Neural cell (in vitro differentiated cells): Measurements from ENCODE around the gene CACNA1C. TPM values are rescaled to one million over a fixed set of nuclear protein-coding genes. Genes with fewer than 3 reads are reported as not detected.

Experiments used
- H2AFZ ChIP-seq: fragments of 200-600, 300-800 bp; sonication (generic), shearing (Covaris generic); 2 replicates; pipeline ENCODE4 v1.6.0; 2014; ENCODE audit warnings: low read depth, mild to moderate bottlenecking, antibody characterized with exemption, low read length, moderate library complexity
- H3F3A ChIP-seq: fragments of 200-600 bp; shearing (Covaris generic); 2 replicates; pipeline ENCODE4 v1.6.1; 2016; ENCODE audit warnings: mild to moderate bottlenecking, moderate library complexity, mixed read lengths, antibody characterized with exemption, low read length; ENCODE audit not compliant: insufficient read depth, poor library complexity, severe bottlenecking
- H3K27ac ChIP-seq: fragments of 200-600, 300-800 bp; sonication (generic), shearing (Covaris generic); 2 replicates; pipeline ENCODE4 v1.5.1; 2014; ENCODE audit warnings: mild to moderate bottlenecking, low read length, moderate library complexity
- H3K27me3 ChIP-seq: fragments of 300-800, 200-600 bp; sonication (generic), shearing (Covaris generic); 2 replicates; pipeline ENCODE4 v1.6.0; 2014; ENCODE audit warnings: mild to moderate bottlenecking, low read depth, low read length, moderate library complexity; ENCODE audit not compliant: insufficient read depth
- H3K36me3 ChIP-seq: fragments of 300-800, 200-600 bp; sonication (generic), shearing (Covaris generic); 2 replicates; pipeline ENCODE4 v1.5.1; 2014; ENCODE audit warnings: mild to moderate bottlenecking, antibody characterized with exemption, low read length, moderate library complexity; ENCODE audit not compliant: insufficient read depth
- H3K4me2 ChIP-seq: fragments of 300-800, 200-600 bp; sonication (generic), shearing (Covaris generic); 2 replicates; pipeline ENCODE4 v1.6.0; 2014; ENCODE audit warnings: mild to moderate bottlenecking, low read length
- H3K4me3 ChIP-seq: fragments of 300-800, 200-600 bp; sonication (generic), shearing (Covaris generic); 2 replicates; pipeline ENCODE4 v1.5.1; 2014; ENCODE audit warnings: mild to moderate bottlenecking, low read length, moderate library complexity
- H3K79me2 ChIP-seq: fragments of 200-600 bp; shearing (Covaris generic); replicated peaks from 2 replicates; pipeline ENCODE4 v1.6.0; 2014; ENCODE audit warnings: mild to moderate bottlenecking, low read length, moderate library complexity; ENCODE audit not compliant: insufficient read depth
- H3K9ac ChIP-seq: fragments of 300-800, 200-600 bp; sonication (generic), shearing (Covaris generic); 2 replicates; pipeline ENCODE4 v1.6.1; 2016; ENCODE audit warnings: mild to moderate bottlenecking, low read length, mixed read lengths
- H3K9me2 ChIP-seq: fragments of 200-600 bp; shearing (Covaris generic); 2 replicates; pipeline ENCODE4 v1.6.1; 2016; ENCODE audit warnings: mild to moderate bottlenecking, low read length, mixed read lengths; ENCODE audit not compliant: insufficient read depth
- H3K9me3 ChIP-seq: fragments of 200-600, 300-800 bp; sonication (generic), shearing (Covaris generic); 2 replicates; pipeline ENCODE4 v1.6.1; 2016; ENCODE audit warnings: mild to moderate bottlenecking, mixed run types, low read length, moderate library complexity, mixed read lengths
- H4K20me1 ChIP-seq: fragments of 200-600 bp; shearing (Covaris generic); 2 replicates; pipeline ENCODE4 v1.6.1; 2016; ENCODE audit warnings: mild to moderate bottlenecking, mixed run types; ENCODE audit not compliant: insufficient read depth
- EP300 ChIP-seq: fragments of 450-650 bp; conservative IDR thresholded peaks from 2 replicates; pipeline ENCODE4 v1.6.1; 2014; ENCODE audit warnings: antibody characterized with exemption, mild to moderate bottlenecking, moderate library complexity; ENCODE audit not compliant: poor library complexity, severe bottlenecking
- EZH2 ChIP-seq: fragments of 200-600, 300-800 bp; shearing (Covaris generic), sonication (generic); IDR thresholded peaks from 2 replicates; pipeline ENCODE4 v1.6.1; 2014; ENCODE audit warnings: antibody characterized with exemption, low read length, borderline replicate concordance, mild to moderate bottlenecking; ENCODE audit not compliant: insufficient read depth, poor library complexity, severe bottlenecking
- MXI1 ChIP-seq: fragments of 450-650 bp; conservative IDR thresholded peaks from 2 replicates; pipeline ENCODE4 v1.6.1; 2014; ENCODE audit warnings: antibody characterized with exemption, mild to moderate bottlenecking; ENCODE audit not compliant: poor library complexity, severe bottlenecking
- POLR2AphosphoS5 ChIP-seq: IDR thresholded peaks from 2 replicates; pipeline ENCODE4 v1.6.1; 2012
- RAD21 ChIP-seq: fragments of 450-650 bp; conservative IDR thresholded peaks from 2 replicates; pipeline ENCODE4 v1.6.1; 2014; ENCODE audit warnings: antibody characterized with exemption, mild to moderate bottlenecking, moderate library complexity
- SMC3 ChIP-seq: fragments of 450-650 bp; conservative IDR thresholded peaks from 2 replicates; pipeline ENCODE4 v1.6.1; 2014; ENCODE audit warnings: antibody characterized with exemption, mild to moderate bottlenecking, moderate library complexity; ENCODE audit not compliant: poor library complexity
- TAF1 ChIP-seq: IDR thresholded peaks from 2 replicates; pipeline ENCODE4 v1.6.1; 2012; ENCODE audit warnings: low read depth
- polyA plus RNA-seq: library from polyadenylated mRNA; depleted of rRNA; stranded (reverse); fragments of >200 nt; gene quantifications from 2 replicates; pipeline ENCODE4 v1.2.3, GENCODE V29; 2014
- TF ChIP-seq, protein P1 (sequence below): IDR thresholded peaks from 2 replicates; pipeline ENCODE4 v1.6.1; 2012; ENCODE audit warnings: borderline replicate concordance
- TF ChIP-seq, protein P2 (sequence below): fragments of 450-650 bp; IDR thresholded peaks from 2 replicates; pipeline ENCODE4 v1.5.1; 2014; ENCODE audit warnings: antibody characterized with exemption, mild to moderate bottlenecking, moderate library complexity; ENCODE audit not compliant: poor library complexity, severe bottlenecking

Gene CACNA1C
- polyA plus RNA-seq, 1 donor from 2014 or later: 9.7 TPM

DNA sequence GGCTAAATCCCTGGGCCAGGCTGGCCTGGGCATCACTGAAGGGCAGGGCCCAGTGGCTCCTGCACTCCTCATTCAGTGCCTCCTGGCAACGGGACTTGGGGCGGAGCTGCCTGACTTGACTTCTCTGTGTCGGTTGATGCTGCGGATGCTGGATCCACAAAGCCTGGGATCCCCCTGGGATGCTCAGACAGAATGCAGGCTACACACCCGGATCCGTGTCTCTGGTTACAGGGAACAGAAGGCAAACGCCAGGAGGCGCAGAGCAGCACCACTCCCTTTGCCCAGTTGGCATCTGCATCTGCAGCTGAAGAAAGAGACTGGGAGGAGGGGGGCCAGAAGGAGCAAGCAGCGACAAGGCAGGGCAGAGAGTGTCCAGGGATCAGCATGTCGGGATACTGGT lies 587.5 kb downstream of the CACNA1C start:
- TF ChIP-seq, protein P1, sequence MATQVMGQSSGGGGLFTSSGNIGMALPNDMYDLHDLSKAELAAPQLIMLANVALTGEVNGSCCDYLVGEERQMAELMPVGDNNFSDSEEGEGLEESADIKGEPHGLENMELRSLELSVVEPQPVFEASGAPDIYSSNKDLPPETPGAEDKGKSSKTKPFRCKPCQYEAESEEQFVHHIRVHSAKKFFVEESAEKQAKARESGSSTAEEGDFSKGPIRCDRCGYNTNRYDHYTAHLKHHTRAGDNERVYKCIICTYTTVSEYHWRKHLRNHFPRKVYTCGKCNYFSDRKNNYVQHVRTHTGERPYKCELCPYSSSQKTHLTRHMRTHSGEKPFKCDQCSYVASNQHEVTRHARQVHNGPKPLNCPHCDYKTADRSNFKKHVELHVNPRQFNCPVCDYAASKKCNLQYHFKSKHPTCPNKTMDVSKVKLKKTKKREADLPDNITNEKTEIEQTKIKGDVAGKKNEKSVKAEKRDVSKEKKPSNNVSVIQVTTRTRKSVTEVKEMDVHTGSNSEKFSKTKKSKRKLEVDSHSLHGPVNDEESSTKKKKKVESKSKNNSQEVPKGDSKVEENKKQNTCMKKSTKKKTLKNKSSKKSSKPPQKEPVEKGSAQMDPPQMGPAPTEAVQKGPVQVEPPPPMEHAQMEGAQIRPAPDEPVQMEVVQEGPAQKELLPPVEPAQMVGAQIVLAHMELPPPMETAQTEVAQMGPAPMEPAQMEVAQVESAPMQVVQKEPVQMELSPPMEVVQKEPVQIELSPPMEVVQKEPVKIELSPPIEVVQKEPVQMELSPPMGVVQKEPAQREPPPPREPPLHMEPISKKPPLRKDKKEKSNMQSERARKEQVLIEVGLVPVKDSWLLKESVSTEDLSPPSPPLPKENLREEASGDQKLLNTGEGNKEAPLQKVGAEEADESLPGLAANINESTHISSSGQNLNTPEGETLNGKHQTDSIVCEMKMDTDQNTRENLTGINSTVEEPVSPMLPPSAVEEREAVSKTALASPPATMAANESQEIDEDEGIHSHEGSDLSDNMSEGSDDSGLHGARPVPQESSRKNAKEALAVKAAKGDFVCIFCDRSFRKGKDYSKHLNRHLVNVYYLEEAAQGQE: no peak
- TF ChIP-seq MXI1 (no peak), EZH2 (no peak)
- Histone ChIP-seq H3K79me2 (no peaks in the 10 kb centered on the region), H3K36me3 (no peaks in the 10 kb centered on the region), H3K27me3 (no peaks in the 10 kb centered on the region), H3K27ac (no peak overlapping the region), H4K20me1 (no peaks in the 10 kb centered on the region), H3K4me3 (no peak overlapping the region), H3K9me2 (no peaks in the 10 kb centered on the region), H2AFZ (no peak overlapping the region), H3F3A (no peaks in the 10 kb centered on the region), H3K9ac (no peak overlapping the region), H3K4me2 (no peak overlapping the region), H3K9me3 (no peaks in the 10 kb centered on the region)

DNA sequence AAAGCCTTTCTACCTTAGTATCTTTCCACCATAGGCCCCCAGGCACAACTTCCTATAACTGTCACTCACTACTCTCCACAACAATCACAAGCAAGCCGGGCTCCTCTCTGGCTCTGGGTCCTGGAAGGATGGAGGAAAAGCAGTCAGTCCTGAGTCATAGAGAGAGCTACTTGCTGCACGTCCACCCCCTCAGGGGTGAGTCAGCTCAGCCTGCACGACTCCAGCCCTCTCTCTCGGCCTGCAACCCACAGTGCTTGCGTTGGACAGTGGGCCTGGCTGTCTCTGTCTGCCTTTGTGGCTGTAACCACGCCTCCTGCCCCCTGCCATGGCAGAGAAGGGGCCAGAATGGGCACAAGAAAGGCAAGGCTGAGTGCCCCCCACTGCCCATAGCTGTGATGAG lies 587.9 kb downstream of the CACNA1C start:
- no peaks in the 10 kb centered on the region for H4K20me1 ChIP-seq
- no peaks in the 10 kb centered on the region for H3K36me3 ChIP-seq
- H2AFZ ChIP-seq: no peak overlapping the region
- H3F3A ChIP-seq: no peaks in the 10 kb centered on the region
- H3K79me2 ChIP-seq: no peaks in the 10 kb centered on the region
- H3K9me3 ChIP-seq: no peaks in the 10 kb centered on the region
- no peak overlapping the region for H3K4me3 ChIP-seq
- H3K9me2 ChIP-seq: no peaks in the 10 kb centered on the region
- H3K4me2 ChIP-seq: no peak overlapping the region
- no peaks in the 10 kb centered on the region for H3K27me3 ChIP-seq
- no peak overlapping the region for H3K9ac ChIP-seq
- H3K27ac ChIP-seq: no peak overlapping the region
- TF ChIP-seq, protein P2, sequence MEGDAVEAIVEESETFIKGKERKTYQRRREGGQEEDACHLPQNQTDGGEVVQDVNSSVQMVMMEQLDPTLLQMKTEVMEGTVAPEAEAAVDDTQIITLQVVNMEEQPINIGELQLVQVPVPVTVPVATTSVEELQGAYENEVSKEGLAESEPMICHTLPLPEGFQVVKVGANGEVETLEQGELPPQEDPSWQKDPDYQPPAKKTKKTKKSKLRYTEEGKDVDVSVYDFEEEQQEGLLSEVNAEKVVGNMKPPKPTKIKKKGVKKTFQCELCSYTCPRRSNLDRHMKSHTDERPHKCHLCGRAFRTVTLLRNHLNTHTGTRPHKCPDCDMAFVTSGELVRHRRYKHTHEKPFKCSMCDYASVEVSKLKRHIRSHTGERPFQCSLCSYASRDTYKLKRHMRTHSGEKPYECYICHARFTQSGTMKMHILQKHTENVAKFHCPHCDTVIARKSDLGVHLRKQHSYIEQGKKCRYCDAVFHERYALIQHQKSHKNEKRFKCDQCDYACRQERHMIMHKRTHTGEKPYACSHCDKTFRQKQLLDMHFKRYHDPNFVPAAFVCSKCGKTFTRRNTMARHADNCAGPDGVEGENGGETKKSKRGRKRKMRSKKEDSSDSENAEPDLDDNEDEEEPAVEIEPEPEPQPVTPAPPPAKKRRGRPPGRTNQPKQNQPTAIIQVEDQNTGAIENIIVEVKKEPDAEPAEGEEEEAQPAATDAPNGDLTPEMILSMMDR: no peak
- TF ChIP-seq POLR2AphosphoS5 (no peak), SMC3 (no peak), MXI1 (no peak), RAD21 (no peak), EZH2 (no peak), EP300 (no peak), TAF1 (no peak)
- TF ChIP-seq, protein P1: no peak
